Panc1 (cell line): ENCODE data around the gene SGSM1. TPM values are rescaled to one million over a fixed set of nuclear protein-coding genes. Genes with fewer than 3 reads are reported as not detected.

Experiments used
- ATAC-seq: fragments of 200-7000 bp; cut with Tn5 transposase; 2 replicates; pipeline ENCODE4 v1.9.1; 2020; ENCODE audit warnings: mild to moderate bottlenecking, moderate library complexity
- BruUV-seq: library from RNA; stranded (reverse); fragments of 400-500 nt; replicated peaks from 2 replicates; lab custom pipeline; 2021; lab: Mats Ljungman, UMichigan
- CTCF ChIA-PET: fragments of 300-600 bp; sonication (Branson Sonifier 250); formaldehyde crosslinking; loops from one replicate; lab custom pipeline; 2022; ENCODE audit warnings: antibody characterized with exemption; lab: Charles Lee
- POLR2A ChIA-PET: fragments of 300-600 bp; sonication (Branson Sonifier 250); formaldehyde crosslinking; loops from one replicate; lab custom pipeline; 2022; ENCODE audit warnings: antibody characterized with exemption; lab: Charles Lee
- DNase-seq: peaks from one replicate; pipeline ENCODE4 v3.0.0-alpha.2; 2010; ENCODE audit warnings: low read depth, low spot score
- H3K27ac ChIP-seq: 2 replicates; pipeline ENCODE4 v1.5.1; 2011; ENCODE audit warnings: mild to moderate bottlenecking, low read length, inconsistent platforms
- H3K27me3 ChIP-seq: fragments of 200-500 bp; sonication (Bioruptor generic); 2 replicates; pipeline ENCODE4 v1.6.0; 2014; ENCODE audit warnings: low read length, inconsistent platforms; ENCODE audit not compliant: control insufficient read depth, insufficient read depth
- H3K36me3 ChIP-seq: fragments of 200-500 bp; sonication (Bioruptor generic); 2 replicates; pipeline ENCODE4 v1.5.1; 2014; ENCODE audit warnings: inconsistent platforms, mild to moderate bottlenecking, low read length, moderate library complexity; ENCODE audit not compliant: control insufficient read depth, insufficient read depth
- H3K4me1 ChIP-seq: 2 replicates; pipeline ENCODE4 v1.5.1; 2011; ENCODE audit warnings: inconsistent platforms, mild to moderate bottlenecking, low read length, moderate library complexity; ENCODE audit not compliant: control insufficient read depth, insufficient read depth
- H3K4me3 ChIP-seq, 2 experiments: 2 replicates each; pipeline ENCODE4 v1.5.1; 2011 to 2012; ENCODE audit warnings: low read depth in 2 of 2, low read length in 2 of 2, mild to moderate bottlenecking in 2 of 2, inconsistent platforms in 1 of 2, moderate library complexity in 1 of 2
- H3K9me3 ChIP-seq: fragments of 200-500 bp; sonication (Bioruptor generic); 2 replicates; pipeline ENCODE4 v1.5.1; 2014; ENCODE audit warnings: low read depth, mild to moderate bottlenecking, inconsistent platforms, low read length, moderate library complexity; ENCODE audit not compliant: control insufficient read depth, insufficient read depth
- POLR2AphosphoS5 ChIP-seq: IDR thresholded peaks from 2 replicates; pipeline ENCODE4 v1.6.1; 2012; ENCODE audit warnings: mild to moderate bottlenecking, low read depth, low read length, moderate library complexity
- SIN3A ChIP-seq: IDR thresholded peaks from 2 replicates; pipeline ENCODE4 v1.6.1; 2012; ENCODE audit warnings: low read depth, mild to moderate bottlenecking, low read length, moderate library complexity, borderline replicate concordance; ENCODE audit not compliant: insufficient read depth
- TCF7L2 ChIP-seq: IDR thresholded peaks from 2 replicates; pipeline ENCODE4 v1.6.1; 2011; ENCODE audit warnings: mild to moderate bottlenecking, low read depth, low read length, inconsistent platforms
- in situ Hi-C: cut with HindIII; loops from 2 replicates; pipeline ENCODE4 v1.10.0; 2016; ENCODE audit warnings: low sequenced_read_pairs, low pct_unique_long_range_greater_than_20kb
- intact Hi-C: fragments of 100-400 bp; cut with micrococcal nuclease; formaldehyde crosslinking; loops from one replicate; pipeline ENCODE4 v1.10.0; 2022; ENCODE audit not compliant: unreplicated experiment
- total RNA-seq: library from RNA; stranded (reverse); gene quantifications from one replicate; pipeline ENCODE4 v1.2.1, GENCODE V29; 2021; ENCODE audit not compliant: unreplicated experiment
- TF ChIP-seq, protein P1 (sequence below): fragments of 450-650 bp; IDR thresholded peaks from 2 replicates; pipeline ENCODE4 v1.5.1; 2017; ENCODE audit warnings: mild to moderate bottlenecking
- TF ChIP-seq, protein P2 (sequence below), 2 experiments: IDR thresholded peaks; 2 replicates each; pipeline ENCODE4 v1.6.1; 2011 to 2012; ENCODE audit warnings: low read depth in 2 of 2, control low read depth in 1 of 2, low read length in 1 of 2, mild to moderate bottlenecking in 1 of 2, moderate library complexity in 1 of 2; ENCODE audit not compliant: insufficient read depth in 1 of 2

SGSM1 gene
- total RNA-seq, 1 experiment from 2014 or later = 1.6 TPM

DNA sequence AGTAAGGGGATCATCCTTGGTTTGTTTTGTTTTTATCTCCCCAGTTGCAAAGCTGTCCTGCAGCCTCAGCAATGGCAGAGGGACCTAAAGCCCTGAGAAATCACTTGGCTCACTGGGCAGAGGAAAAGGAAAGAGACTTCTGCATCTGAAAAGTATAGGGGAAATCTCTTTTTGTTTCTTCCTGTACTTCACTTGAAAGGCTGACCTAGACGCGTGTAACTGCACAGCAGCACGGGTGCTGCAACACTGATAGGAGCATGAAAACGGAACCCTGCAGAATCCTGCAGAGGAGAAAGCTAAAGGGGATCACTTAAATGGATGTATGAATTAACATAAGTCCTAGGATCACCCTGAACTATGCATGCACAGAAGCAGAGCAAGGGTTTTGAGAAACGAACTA, 29.5 kb upstream of the SGSM1 start:
- TF ChIP-seq, protein P1, sequence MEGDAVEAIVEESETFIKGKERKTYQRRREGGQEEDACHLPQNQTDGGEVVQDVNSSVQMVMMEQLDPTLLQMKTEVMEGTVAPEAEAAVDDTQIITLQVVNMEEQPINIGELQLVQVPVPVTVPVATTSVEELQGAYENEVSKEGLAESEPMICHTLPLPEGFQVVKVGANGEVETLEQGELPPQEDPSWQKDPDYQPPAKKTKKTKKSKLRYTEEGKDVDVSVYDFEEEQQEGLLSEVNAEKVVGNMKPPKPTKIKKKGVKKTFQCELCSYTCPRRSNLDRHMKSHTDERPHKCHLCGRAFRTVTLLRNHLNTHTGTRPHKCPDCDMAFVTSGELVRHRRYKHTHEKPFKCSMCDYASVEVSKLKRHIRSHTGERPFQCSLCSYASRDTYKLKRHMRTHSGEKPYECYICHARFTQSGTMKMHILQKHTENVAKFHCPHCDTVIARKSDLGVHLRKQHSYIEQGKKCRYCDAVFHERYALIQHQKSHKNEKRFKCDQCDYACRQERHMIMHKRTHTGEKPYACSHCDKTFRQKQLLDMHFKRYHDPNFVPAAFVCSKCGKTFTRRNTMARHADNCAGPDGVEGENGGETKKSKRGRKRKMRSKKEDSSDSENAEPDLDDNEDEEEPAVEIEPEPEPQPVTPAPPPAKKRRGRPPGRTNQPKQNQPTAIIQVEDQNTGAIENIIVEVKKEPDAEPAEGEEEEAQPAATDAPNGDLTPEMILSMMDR = no peak
- TF ChIP-seq, protein P2, sequence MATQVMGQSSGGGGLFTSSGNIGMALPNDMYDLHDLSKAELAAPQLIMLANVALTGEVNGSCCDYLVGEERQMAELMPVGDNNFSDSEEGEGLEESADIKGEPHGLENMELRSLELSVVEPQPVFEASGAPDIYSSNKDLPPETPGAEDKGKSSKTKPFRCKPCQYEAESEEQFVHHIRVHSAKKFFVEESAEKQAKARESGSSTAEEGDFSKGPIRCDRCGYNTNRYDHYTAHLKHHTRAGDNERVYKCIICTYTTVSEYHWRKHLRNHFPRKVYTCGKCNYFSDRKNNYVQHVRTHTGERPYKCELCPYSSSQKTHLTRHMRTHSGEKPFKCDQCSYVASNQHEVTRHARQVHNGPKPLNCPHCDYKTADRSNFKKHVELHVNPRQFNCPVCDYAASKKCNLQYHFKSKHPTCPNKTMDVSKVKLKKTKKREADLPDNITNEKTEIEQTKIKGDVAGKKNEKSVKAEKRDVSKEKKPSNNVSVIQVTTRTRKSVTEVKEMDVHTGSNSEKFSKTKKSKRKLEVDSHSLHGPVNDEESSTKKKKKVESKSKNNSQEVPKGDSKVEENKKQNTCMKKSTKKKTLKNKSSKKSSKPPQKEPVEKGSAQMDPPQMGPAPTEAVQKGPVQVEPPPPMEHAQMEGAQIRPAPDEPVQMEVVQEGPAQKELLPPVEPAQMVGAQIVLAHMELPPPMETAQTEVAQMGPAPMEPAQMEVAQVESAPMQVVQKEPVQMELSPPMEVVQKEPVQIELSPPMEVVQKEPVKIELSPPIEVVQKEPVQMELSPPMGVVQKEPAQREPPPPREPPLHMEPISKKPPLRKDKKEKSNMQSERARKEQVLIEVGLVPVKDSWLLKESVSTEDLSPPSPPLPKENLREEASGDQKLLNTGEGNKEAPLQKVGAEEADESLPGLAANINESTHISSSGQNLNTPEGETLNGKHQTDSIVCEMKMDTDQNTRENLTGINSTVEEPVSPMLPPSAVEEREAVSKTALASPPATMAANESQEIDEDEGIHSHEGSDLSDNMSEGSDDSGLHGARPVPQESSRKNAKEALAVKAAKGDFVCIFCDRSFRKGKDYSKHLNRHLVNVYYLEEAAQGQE (IDR thresholded peaks at IDR 0.05; ENCODE audit: insufficient read depth in 1 of 2, low read depth in 2 of 2, low read length in 1 of 2) = no peak
- TF ChIP-seq TCF7L2 (no peak), POLR2AphosphoS5 (no peak), SIN3A (no peak)
- Histone ChIP-seq H3K27ac (no peak overlapping the region), H3K9me3 (no peaks in the 10 kb centered on the region), H3K4me1 (no peaks in the 10 kb centered on the region), H3K4me3 (no peak overlapping the region), H3K36me3 (no peaks in the 10 kb centered on the region), H3K27me3 (no peaks in the 10 kb centered on the region)
- no TSS peak for BruUV-seq
- ChIA-PET POLR2A (no interaction called here), CTCF (no interaction called here)
- no peak for DNase-seq
- intact Hi-C loops (no loop called here), in situ Hi-C loops (no loop called here)
- ATAC-seq = no peak

DNA sequence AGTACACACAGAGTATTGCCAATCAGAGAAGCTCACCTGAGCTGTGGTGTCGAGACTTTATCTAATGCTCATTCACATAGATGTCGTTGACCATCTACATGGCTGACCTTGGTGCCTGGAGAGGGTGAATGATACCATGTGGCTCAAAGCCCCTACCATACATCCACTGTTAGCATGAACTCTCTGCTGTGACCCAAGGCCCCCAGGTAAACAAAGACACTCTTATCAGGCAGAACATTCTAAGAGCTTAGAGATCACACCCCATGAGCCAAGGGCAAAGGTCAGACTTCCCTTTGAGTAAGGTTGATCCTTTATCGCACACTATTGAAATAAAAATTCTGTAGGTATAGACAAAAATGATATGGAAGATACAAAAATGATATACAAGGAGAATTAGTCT, 16.5 kb upstream of the SGSM1 start:
- Histone ChIP-seq H3K4me1 (no peaks in the 10 kb centered on the region), H3K36me3 (no peaks in the 10 kb centered on the region), H3K27me3 (no peaks in the 10 kb centered on the region), H3K27ac (no peak overlapping the region), H3K4me3 (no peak overlapping the region), H3K9me3 (no peaks in the 10 kb centered on the region)
- DNase-seq (no peak), ATAC-seq (no peak)
- in situ Hi-C loops (no loop called here), intact Hi-C loops (no loop called here)
- ChIA-PET CTCF (interaction anchor here (0.6 kb wide), 1 partner anchor 147 kb away, joined by 4 read pairs; no protein-coding TSS in a partner anchor), POLR2A (no interaction called here)
- BruUV-seq = no TSS peak
- TF ChIP-seq, protein P2 (IDR thresholded peaks at IDR 0.05; ENCODE audit: insufficient read depth in 1 of 2, low read depth in 2 of 2, low read length in 1 of 2) = no peak
- no peak for TF ChIP-seq POLR2AphosphoS5
- TF ChIP-seq, protein P1 = no peak
- no peak for TF ChIP-seq SIN3A
- TF ChIP-seq TCF7L2 = no peak
